ENCODE measurements around the gene MRPS34.

Gene MRPS34

GRCh38 chr16:1794221-1794871, 21.4 kb upstream of the MRPS34 start:
- DNase-seq (ENCODE audit: low spot score) = no peak

GRCh38 chr16:1793578-1794220, 20.8 kb upstream of the MRPS34 start, which contains the start of gene IGFALS:
TSS of gene IGFALS (minus strand) at chr16:1793705. CDS start at chr16:1793652, 53 bp downstream.
- no peak for DNase-seq (ENCODE audit: low spot score)

- DNase-seq (ENCODE audit: low spot score) = no peak
Observed at GRCh38 chr16:1792836-1793577, 20.1 kb upstream of the MRPS34 start.

- DNase-seq (ENCODE audit: low spot score) = no peak
Observed at GRCh38 chr16:1791943-1792812, 19.2 kb upstream of the MRPS34 start.

- DNase-seq (ENCODE audit: low spot score) = no peak
Observed at GRCh38 chr16:1791256-1791942, 18.5 kb upstream of the MRPS34 start.

- no peak for DNase-seq (ENCODE audit: low spot score)
Observed at GRCh38 chr16:1790611-1791255, 17.8 kb upstream of the MRPS34 start.

GRCh38 chr16:1790261-1790610, 17.3 kb upstream of the MRPS34 start:
- DNase-seq (ENCODE audit: low spot score) = no peak

GRCh38 chr16:1789643-1790045, 16.7 kb upstream of the MRPS34 start:
- DNase-seq (ENCODE audit: low spot score) = no peak

- no peak for DNase-seq (ENCODE audit: low spot score)
Observed at GRCh38 chr16:1788708-1789100, 15.8 kb upstream of the MRPS34 start.

GRCh38 chr16:1788095-1788707, 15.3 kb upstream of the MRPS34 start:
- no peak for DNase-seq (ENCODE audit: low spot score)

- no peak for DNase-seq (ENCODE audit: low spot score)
Observed at GRCh38 chr16:1787322-1788094, 14.6 kb upstream of the MRPS34 start.

- DNase-seq (ENCODE audit: low spot score) = no peak
Observed at GRCh38 chr16:1787056-1787321, 14.1 kb upstream of the MRPS34 start.

- DNase-seq (ENCODE audit: low spot score) = no peak
Observed at GRCh38 chr16:1786242-1787055, 13.5 kb upstream of the MRPS34 start.

- DNase-seq (ENCODE audit: low spot score) = no peak
Observed at GRCh38 chr16:1785846-1786170, 12.9 kb upstream of the MRPS34 start.

GRCh38 chr16:1784977-1785845, 12.3 kb upstream of the MRPS34 start:
- DNase-seq (ENCODE audit: low spot score) = no peak

- peak; percentile 99 for DNase-seq (ENCODE audit: low spot score)
Observed at GRCh38 chr16:1782408-1783264, 9.7 kb upstream of the MRPS34 start, which contains the start of the genes NUBP2 and SPSB3. TSS of gene NUBP2 (plus strand) at chr16:1782960. CDS start at chr16:1783021, 61 bp downstream. TSS of gene SPSB3 (minus strand) at chr16:1782571. CDS start at chr16:1781483, 1,088 bp downstream.

- DNase-seq (ENCODE audit: low spot score) = no peak
Observed at GRCh38 chr16:1781758-1782407, 8.9 kb upstream of the MRPS34 start.

Data from COLO829 (cell line).